HG03378 (cell line): ENCODE results near the gene GRK5.
A peak's percentile ranks its signal among the peaks of the same experiment; 100 is the strongest.

Experiments
- ATAC-seq: cut with Tn5 transposase; IDR thresholded peaks from one replicate; pipeline ENCODE4 v1.9.1; 2021; ENCODE audit warnings: mild to moderate bottlenecking, moderate library complexity; ENCODE audit not compliant: unreplicated experiment

GRK5 gene

DNA sequence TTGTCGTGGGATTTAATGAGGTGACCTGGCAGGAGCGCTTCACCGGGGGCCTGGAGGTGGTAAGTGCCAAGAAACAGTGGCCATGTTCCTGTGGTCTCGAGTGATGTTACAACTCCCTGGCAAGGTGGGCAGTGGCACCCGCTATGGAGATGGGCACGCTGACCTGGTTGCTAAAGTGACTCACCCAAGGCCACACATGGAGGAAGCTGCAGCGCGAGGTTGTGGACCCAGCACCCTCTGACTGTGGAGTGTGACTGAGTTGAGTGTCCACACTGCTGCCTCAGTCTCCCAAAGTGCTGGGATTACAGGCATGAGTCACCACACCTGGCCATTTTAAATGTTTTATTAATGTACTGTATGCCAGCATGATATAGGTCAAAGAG, 261.9 kb downstream of the GRK5 start:
- ATAC-seq, result no peak

- no peak for ATAC-seq
Observed at GRCh38 chr10:119469846-119470245, 262.5 kb downstream of the GRK5 start.

DNA sequence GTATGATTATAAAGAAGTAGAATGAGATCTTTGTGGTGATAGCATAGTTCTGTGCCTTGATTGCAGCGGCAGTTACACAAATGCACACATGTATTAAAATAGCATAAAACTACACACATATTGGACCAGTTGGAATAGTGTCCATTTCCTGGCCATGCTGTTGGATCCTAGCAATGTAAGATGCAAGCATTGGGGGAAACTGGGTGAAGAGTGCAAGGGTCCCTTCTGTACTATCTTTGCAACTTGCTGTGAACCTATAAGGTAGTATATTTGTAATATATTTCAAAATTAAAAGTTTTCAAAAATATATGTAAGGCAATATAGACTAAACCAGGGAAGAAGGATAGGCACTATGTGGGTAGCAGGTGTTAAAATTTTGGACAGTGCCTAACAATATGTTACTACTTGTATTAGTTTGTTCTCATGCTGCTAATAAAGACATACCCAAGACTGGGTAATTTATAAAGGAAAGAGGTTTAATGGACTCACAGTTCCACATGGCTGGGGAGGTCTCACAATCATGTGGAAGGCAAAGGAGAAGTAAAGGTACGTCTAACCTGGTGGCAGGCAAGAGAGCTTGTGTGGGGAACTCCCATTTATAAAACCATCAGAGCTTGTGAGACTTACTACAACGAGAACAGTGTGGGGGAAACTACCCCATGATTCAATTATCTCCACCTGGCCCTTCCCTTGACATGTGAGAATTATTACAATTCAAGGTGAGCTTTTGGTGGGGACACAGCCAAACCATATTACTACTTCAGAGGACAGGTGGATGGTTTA, 263.7 kb downstream of the GRK5 start:
- ATAC-seq, result no peak

GRCh38 chr10:119473771-119474170, 266.4 kb downstream of the GRK5 start:
- ATAC-seq, result no peak

- no peak for ATAC-seq
Observed at GRCh38 chr10:119474606-119475005, 267.2 kb downstream of the GRK5 start.

GRCh38 chr10:119477444-119477843, 270.1 kb downstream of the GRK5 start:
- peak; percentile 48 for ATAC-seq

DNA sequence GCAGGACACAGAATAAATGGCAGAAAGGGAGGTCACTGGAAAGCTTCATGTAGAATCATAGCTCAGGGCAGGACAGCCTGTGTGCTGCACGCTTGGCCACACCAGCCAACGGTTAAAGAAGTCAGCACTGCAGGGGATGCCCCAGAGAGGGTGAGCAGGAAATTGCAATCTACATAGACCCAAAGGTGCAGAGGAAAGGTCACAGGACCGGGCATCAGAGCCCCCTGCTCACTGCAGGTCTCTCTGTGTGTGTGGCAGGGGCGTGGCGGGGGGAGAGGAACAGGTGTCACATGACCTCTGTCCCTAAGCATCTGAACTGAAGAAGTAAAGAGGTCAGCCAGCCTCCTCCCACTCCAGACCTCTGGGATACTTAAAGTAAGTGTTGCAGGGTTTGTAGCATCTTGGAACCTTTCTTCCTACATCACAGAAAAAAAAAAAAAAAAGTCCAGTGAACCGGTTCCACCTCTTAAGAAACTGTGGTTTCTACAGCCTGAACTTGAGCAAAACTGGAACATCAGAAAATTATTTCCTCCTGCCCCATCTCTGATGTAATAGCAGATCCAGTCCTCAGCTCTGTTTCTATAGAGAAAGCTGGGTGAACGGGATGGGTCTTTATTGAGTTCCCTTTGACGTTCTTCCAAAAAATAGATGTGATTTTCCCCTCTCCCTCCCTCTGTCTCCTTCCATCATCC, 270.9 kb downstream of the GRK5 start:
- peak; percentile 87 for ATAC-seq

DNA sequence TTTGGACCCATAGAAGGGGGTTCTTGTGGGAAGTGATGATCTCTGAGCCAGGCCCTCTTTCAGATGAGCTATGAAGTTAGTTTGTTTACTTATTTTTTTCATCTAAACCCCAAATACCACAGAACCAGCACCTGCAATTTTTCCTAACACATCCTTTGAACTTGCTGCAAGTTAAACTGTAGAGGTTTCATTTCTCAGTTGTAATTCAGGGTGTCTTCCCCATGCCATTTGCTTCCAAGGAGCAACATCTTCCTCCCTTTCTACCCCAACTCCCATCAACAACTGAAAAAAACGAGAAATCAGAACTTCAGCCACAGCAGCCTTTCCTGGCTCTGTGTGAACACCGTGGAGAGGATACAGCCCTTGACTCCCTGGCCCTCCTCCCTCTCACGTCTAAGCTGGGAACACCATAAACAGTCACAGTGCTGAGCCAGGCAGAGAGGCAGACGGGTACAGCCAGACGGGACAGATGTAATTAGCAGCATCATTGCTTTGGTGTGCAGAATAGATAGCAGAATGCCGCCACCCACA, 271.5 kb downstream of the GRK5 start:
- ATAC-seq, result peak; percentile 5

GRCh38 chr10:119479532-119479931, 272.2 kb downstream of the GRK5 start:
- ATAC-seq, result no peak

GRCh38 chr10:119480667-119481066, 273.3 kb downstream of the GRK5 start:
- ATAC-seq, result no peak

DNA sequence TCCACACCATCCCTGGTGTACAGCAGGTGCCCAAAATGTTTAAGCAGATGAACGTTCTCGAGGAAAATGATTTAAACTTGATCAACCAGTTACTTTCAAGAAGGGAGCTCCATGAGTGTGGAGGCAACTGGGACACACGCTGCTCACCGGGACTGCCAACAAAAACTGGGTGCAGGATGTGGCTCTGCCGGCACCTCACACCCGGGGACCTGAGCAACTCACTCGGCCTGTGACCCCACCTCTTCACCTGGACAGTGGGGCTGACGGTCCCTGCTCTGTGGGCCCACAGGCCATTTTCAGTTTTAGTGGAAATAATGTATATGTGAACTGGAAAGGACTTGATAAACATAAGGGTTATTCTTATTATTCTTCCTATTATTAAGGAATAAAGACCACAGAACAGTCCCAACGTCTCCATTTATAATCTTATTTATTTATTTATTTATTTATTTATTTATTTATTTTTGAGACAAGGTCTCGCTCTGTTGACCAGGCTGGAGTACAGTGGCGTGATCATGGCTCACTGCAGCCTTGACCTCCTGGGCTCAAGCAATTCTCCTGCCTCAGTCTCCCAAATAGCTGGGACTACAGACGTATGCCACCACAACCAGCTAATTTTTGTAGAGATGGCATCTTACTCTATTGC, 274.5 kb downstream of the GRK5 start:
- ATAC-seq, result no peak

GRCh38 chr10:119483001-119483400, 275.6 kb downstream of the GRK5 start:
- ATAC-seq, result no peak

DNA sequence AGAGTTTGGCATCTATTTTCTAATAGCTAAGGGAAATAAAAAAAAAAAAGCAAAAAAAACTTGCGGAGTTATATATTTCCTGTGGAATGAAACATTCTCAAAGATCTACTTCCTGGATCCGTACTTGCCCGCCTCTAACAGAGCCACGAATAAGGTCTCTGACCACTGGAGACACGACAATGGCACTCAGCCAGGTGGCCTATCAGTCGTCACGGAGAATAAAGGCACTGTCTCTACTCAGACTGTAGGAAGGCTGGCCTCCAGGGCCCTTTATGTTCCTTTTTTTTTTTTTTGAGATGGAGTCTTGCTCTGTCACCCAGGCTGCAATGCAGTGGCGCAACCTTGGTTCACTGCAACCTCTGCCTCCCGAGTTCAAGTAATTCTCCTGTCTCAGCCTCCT, 276.5 kb downstream of the GRK5 start:
- no peak for ATAC-seq

- ATAC-seq, result no peak
Observed at GRCh38 chr10:119488675-119489074, 281.3 kb downstream of the GRK5 start.

- ATAC-seq, result no peak
Observed at GRCh38 chr10:119489991-119490326, 282.6 kb downstream of the GRK5 start.

DNA sequence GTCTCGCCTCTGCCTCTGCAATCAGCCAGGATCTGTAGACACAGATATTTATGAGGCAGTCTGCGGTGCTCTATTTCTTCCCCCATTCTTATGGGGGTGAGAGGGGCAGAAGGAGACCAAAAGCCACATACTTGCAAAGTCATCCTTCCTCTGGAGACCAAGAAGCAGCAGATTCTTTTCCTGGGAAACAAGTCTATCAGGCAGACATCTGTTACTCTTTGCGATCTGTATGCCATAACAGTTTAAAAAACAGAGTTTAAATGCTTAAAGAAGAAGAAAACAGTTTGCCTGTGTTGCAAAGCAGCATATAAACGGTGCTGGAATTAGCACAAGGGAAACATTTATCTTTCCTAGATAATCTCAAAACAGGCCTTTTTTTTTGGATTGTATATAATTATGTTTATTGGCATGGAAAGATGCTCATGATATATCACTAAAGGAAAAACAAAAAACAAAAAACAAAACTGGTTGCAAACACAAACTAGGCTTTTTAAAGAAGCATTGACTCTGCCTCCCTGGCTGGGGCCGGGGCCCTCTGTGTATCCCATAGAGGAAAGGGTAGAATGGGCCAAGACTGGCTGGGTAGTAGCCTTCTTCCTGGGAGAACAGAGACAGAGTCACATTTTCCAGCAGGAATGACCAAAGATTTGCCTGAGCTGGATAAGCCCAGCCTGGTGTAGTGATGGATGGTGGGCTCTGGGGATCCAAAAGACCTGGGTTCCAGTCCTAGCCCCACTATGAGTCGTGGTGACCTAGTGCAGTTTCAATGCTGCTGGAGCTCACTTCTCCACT, 284.8 kb downstream of the GRK5 start:
- no peak for ATAC-seq

- no peak for ATAC-seq
Observed at GRCh38 chr10:119493155-119493554, 285.8 kb downstream of the GRK5 start.

GRCh38 chr10:119494236-119495020, 287.1 kb downstream of the GRK5 start:
- no peak for ATAC-seq

DNA sequence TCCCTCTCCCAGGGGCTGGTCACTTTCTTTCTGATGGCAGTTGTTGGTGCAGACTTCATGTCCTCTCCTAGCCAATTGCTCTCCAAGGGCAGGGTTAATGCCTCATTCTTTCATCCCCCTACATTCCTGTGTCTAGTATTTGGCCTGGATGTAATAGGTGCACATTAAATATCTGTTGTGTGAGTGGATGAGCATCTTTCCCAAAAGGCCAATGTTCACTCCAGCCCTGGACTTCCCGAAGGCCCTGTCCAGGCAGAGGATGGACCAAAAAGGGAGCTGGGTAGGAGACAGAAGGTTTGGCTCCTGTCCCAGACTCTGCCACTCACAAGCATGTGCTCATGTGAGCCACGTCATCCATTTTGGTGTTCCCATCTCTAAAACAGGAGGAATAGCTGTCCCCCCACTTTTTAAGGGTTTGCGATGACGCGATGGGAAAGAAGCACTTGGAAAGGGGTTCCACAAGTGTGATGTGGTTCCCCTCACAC, 287.7 kb downstream of the GRK5 start:
- no peak for ATAC-seq

DNA sequence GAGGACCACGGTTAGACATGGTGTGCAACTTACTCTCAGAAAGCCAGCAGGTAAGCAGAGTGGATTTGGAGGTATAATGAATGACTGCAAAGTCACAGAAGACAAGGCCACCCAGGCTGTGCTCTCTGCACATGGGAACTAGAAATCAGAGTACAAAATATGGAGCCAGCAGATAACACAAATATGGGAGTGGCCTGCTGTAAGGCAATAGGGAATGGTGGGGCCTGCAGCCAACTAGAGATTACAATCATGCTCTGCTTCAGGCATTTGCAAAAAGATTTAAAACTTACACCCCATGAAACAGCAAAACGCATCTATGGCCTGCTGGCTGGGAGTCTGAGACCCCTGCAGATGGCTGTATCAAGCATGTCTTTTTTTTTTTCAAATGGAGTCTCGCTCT, 288.2 kb downstream of the GRK5 start:
- no peak for ATAC-seq
